ENCODE measurements around the gene PLEKHH2. TPM values are rescaled to one million over a fixed set of nuclear protein-coding genes. Genes with fewer than 3 reads are reported as not detected.

The PLEKHH2 gene
- total RNA-seq, 2 donors from 2014 or later: 5.0 to 5.3 TPM

DNA sequence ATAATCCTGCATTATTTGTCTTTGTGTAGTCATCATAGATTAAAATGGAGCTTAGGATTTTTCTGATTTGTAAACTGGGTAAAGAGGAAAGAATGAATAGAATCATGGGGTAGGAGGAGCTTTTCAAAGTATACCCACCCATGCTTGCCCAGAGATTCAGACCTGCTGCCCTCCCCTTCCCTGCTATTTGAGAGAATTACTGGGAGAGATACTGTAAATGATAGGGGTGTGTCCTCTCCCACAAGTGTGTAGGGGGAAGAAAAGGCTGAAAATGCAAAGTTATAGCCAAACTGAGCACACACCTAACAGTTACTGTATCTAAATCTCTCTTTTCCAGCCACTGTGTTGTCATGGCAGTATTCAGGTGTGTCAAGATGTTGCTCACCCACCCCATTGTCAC is 115.2 kb downstream of the PLEKHH2 start:
- Histone ChIP-seq H3K9ac (ENCODE audit: extremely low read depth, low read length, poor library complexity, severe bottlenecking) (no peak overlapping the region), H3K36me3 (ENCODE audit: control insufficient read depth, insufficient read depth, low read length) (no peaks in the 10 kb centered on the region), H3K4me1 (ENCODE audit: control insufficient read depth, insufficient read depth, low read length) (no peaks in the 10 kb centered on the region), H3K27ac (ENCODE audit: low read depth, low read length) (no peak overlapping the region), H3K27me3 (ENCODE audit: control insufficient read depth, insufficient read depth, low read length, poor library complexity, severe bottlenecking) (no peaks in the 10 kb centered on the region), H3K9me3 (ENCODE audit: control insufficient read depth, low read length) (no peaks in the 10 kb centered on the region), H3K4me3 (ENCODE audit: low read length) (no peak overlapping the region)
- TF ChIP-seq, protein P1, sequence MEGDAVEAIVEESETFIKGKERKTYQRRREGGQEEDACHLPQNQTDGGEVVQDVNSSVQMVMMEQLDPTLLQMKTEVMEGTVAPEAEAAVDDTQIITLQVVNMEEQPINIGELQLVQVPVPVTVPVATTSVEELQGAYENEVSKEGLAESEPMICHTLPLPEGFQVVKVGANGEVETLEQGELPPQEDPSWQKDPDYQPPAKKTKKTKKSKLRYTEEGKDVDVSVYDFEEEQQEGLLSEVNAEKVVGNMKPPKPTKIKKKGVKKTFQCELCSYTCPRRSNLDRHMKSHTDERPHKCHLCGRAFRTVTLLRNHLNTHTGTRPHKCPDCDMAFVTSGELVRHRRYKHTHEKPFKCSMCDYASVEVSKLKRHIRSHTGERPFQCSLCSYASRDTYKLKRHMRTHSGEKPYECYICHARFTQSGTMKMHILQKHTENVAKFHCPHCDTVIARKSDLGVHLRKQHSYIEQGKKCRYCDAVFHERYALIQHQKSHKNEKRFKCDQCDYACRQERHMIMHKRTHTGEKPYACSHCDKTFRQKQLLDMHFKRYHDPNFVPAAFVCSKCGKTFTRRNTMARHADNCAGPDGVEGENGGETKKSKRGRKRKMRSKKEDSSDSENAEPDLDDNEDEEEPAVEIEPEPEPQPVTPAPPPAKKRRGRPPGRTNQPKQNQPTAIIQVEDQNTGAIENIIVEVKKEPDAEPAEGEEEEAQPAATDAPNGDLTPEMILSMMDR (conservative IDR thresholded peaks at IDR 0.05): no peak
- Mint-ChIP-seq H3K36me3 (ENCODE audit: low read depth) (no peaks in the 10 kb centered on the region), H3K27ac (no peak overlapping the region), H3K9me3 (no peaks in the 10 kb centered on the region), H3K4me3 (no peak overlapping the region), H3K4me1 (peaks cover 11% of the 10 kb centered on the region), H3K27me3 (ENCODE audit: insufficient read depth) (no peaks in the 10 kb centered on the region)
- DNase-seq: no peak

DNA sequence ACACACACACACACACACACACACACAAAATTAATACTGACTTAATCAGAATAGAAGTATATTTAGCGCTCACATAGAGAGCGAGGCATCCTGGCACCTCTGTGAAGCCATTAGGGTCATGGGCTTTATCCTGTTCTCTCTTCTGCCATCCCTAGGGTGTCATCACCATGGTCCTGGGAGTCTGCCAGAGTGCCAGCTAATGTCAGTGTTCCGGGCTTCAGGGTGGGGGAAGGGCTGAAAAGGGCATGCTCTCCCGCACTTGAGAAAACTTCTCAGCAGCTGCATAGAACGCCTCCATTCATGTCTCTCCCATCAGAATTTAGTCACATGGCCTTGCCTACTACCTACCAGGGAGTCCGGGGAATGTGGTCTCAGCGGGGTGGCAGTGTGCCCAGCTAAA is 117.1 kb downstream of the PLEKHH2 start:
- no peak for DNase-seq
- Histone ChIP-seq H3K9ac (ENCODE audit: extremely low read depth, low read length, poor library complexity, severe bottlenecking) (no peak overlapping the region), H3K36me3 (ENCODE audit: control insufficient read depth, insufficient read depth, low read length) (no peaks in the 10 kb centered on the region), H3K4me3 (ENCODE audit: low read length) (no peak overlapping the region), H3K4me1 (ENCODE audit: control insufficient read depth, insufficient read depth, low read length) (no peaks in the 10 kb centered on the region), H3K27me3 (ENCODE audit: control insufficient read depth, insufficient read depth, low read length, poor library complexity, severe bottlenecking) (no peaks in the 10 kb centered on the region), H3K9me3 (ENCODE audit: control insufficient read depth, low read length) (no peaks in the 10 kb centered on the region), H3K27ac (ENCODE audit: low read depth, low read length) (no peak overlapping the region)
- Mint-ChIP-seq H3K4me3 (no peak overlapping the region), H3K9me3 (no peaks in the 10 kb centered on the region), H3K27me3 (ENCODE audit: insufficient read depth) (no peaks in the 10 kb centered on the region), H3K4me1 (peaks cover 10% of the 10 kb centered on the region), H3K36me3 (ENCODE audit: low read depth) (no peaks in the 10 kb centered on the region), H3K27ac (no peak overlapping the region)
- TF ChIP-seq, protein P1 (conservative IDR thresholded peaks at IDR 0.05): no peak
- WGBS, 2 experiments (ENCODE audit: insufficient coverage in 1 of 2, insufficient read length in 1 of 2): 89 to 96% methylated on average over 7 of the region's 7 CpGs

DNA sequence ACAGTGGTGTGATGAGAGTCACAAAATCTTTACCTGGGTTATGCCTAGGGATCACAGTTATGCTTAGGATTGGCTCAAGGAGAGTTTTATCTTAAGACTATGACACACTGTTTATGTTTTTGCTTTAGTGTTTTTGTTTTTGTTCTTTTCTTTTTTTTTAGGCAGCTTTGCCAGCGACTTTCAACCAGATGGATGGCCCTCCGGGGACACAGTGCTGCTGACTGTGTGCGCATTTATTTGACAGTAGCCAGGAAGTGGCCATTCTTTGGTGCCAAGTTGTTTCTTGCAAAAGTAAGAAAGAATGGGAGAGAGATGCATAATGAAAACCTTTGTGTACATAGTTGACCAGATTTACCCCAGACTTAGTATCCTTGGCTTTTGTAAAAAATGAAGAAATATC is 121.7 kb downstream of the PLEKHH2 start:
- Mint-ChIP-seq H3K27ac (no peak overlapping the region), H3K36me3 (ENCODE audit: low read depth) (no peaks in the 10 kb centered on the region), H3K9me3 (no peaks in the 10 kb centered on the region), H3K4me3 (no peak overlapping the region), H3K27me3 (ENCODE audit: insufficient read depth) (no peaks in the 10 kb centered on the region), H3K4me1 (no peaks in the 10 kb centered on the region)
- no peak overlapping the region for H3K4me3 ChIP-seq (ENCODE audit: low read length)
- no peaks in the 10 kb centered on the region for H3K27me3 ChIP-seq (ENCODE audit: control insufficient read depth, insufficient read depth, low read length, poor library complexity, severe bottlenecking)
- H3K9ac ChIP-seq (ENCODE audit: extremely low read depth, low read length, poor library complexity, severe bottlenecking): no peak overlapping the region
- no peak overlapping the region for H3K27ac ChIP-seq (ENCODE audit: low read depth, low read length)
- H3K9me3 ChIP-seq (ENCODE audit: control insufficient read depth, low read length): no peaks in the 10 kb centered on the region
- no peaks in the 10 kb centered on the region for H3K4me1 ChIP-seq (ENCODE audit: control insufficient read depth, insufficient read depth, low read length)
- WGBS, 2 experiments (ENCODE audit: insufficient coverage in 1 of 2, insufficient read length in 1 of 2): 79% methylated on average over 3 of the region's 3 CpGs; no CpG with 5 or more reads in 1 of the 2 experiments
- no peaks in the 10 kb centered on the region for H3K36me3 ChIP-seq (ENCODE audit: control insufficient read depth, insufficient read depth, low read length)
- TF ChIP-seq, protein P1 (conservative IDR thresholded peaks at IDR 0.05): no peak
- no peak for DNase-seq

Data from endodermal cell (in vitro differentiated cells).